Neural crest cell (in vitro differentiated cells): ENCODE data around the gene CREB5. TPM values are rescaled to one million over a fixed set of nuclear protein-coding genes. Genes with fewer than 3 reads are reported as not detected.

ENCODE experiments used
- DNase-seq: peaks from one replicate; pipeline ENCODE4 v3.0.0; 2021; ENCODE audit warnings: low read depth, mixed read lengths, low spot score
- H3K27ac Mint-ChIP-seq: one replicate; pipeline ENCODE4 v1.8.0; 2021; ENCODE audit warnings: mild to moderate bottlenecking, mixed read lengths; ENCODE audit not compliant: unreplicated experiment
- H3K27me3 Mint-ChIP-seq: 2 replicates; pipeline ENCODE4 v1.8.0; 2021; ENCODE audit warnings: low read depth, mild to moderate bottlenecking, mixed read lengths
- H3K36me3 Mint-ChIP-seq: 2 replicates; pipeline ENCODE4 v1.8.0; 2021; ENCODE audit warnings: low read depth, mild to moderate bottlenecking, mixed read lengths
- H3K4me1 Mint-ChIP-seq: 2 replicates; pipeline ENCODE4 v1.8.0; 2021; ENCODE audit warnings: mixed read lengths
- H3K4me3 Mint-ChIP-seq: one replicate; pipeline ENCODE4 v1.8.0; 2021; ENCODE audit warnings: mild to moderate bottlenecking, mixed read lengths
- H3K9me3 Mint-ChIP-seq: 2 replicates; pipeline ENCODE4 v1.8.0; 2021; ENCODE audit warnings: mixed read lengths
- CTCF ChIP-seq: fragments of 200-600 bp; sonication (generic); conservative IDR thresholded peaks from 2 replicates; pipeline ENCODE4 v1.5.0; 2021; ENCODE audit warnings: antibody characterized with exemption, mild to moderate bottlenecking
- total RNA-seq: library from RNA; stranded (reverse); gene quantifications from 2 replicates; pipeline ENCODE4 v1.2.1, GENCODE V29; 2021

Gene CREB5
- total RNA-seq, 1 donor from 2014 or later = 8.3 TPM

- Mint-ChIP-seq H3K4me1 (peaks cover 41% of the 10 kb centered on the region), H3K36me3 (peaks cover 2% of the 10 kb centered on the region), H3K9me3 (no peaks in the 10 kb centered on the region), H3K4me3 (no peak overlapping the region), H3K27ac (no peak overlapping the region), H3K27me3 (no peaks in the 10 kb centered on the region)
- no peak for DNase-seq
- no peak for TF ChIP-seq CTCF
These were observed 285.7 kb downstream of the CREB5 start for GRCh38 chr7:28697913-28698563.

GRCh38 chr7:28698840-28699239 is 286.5 kb downstream of the CREB5 start:
- H3K4me1 Mint-ChIP-seq = peaks cover 38% of the 10 kb centered on the region
- H3K4me3 Mint-ChIP-seq = no peak overlapping the region
- no peak for TF ChIP-seq CTCF
- H3K27me3 Mint-ChIP-seq = no peaks in the 10 kb centered on the region
- DNase-seq = no peak
- H3K27ac Mint-ChIP-seq = no peak overlapping the region
- no peaks in the 10 kb centered on the region for H3K9me3 Mint-ChIP-seq
- peaks cover 4% of the 10 kb centered on the region for H3K36me3 Mint-ChIP-seq

GRCh38 chr7:28700096-28700495 is 287.8 kb downstream of the CREB5 start:
- peak overlapping the region; percentile 20 for H3K27ac Mint-ChIP-seq
- no peaks in the 10 kb centered on the region for H3K27me3 Mint-ChIP-seq
- TF ChIP-seq CTCF = no peak
- peaks cover 4% of the 10 kb centered on the region for H3K36me3 Mint-ChIP-seq
- no peak overlapping the region for H3K4me3 Mint-ChIP-seq
- DNase-seq = no peak
- no peaks in the 10 kb centered on the region for H3K9me3 Mint-ChIP-seq
- H3K4me1 Mint-ChIP-seq = peaks cover 27% of the 10 kb centered on the region

GRCh38 chr7:28700790-28701203 is 288.5 kb downstream of the CREB5 start:
- Mint-ChIP-seq H3K36me3 (peaks cover 4% of the 10 kb centered on the region), H3K27me3 (no peaks in the 10 kb centered on the region), H3K4me1 (peaks cover 20% of the 10 kb centered on the region), H3K9me3 (no peaks in the 10 kb centered on the region), H3K4me3 (no peak overlapping the region), H3K27ac (no peak overlapping the region)
- DNase-seq = no peak
- no peak for TF ChIP-seq CTCF

GRCh38 chr7:28701731-28702130 is 289.4 kb downstream of the CREB5 start:
- TF ChIP-seq CTCF = no peak
- no peaks in the 10 kb centered on the region for H3K9me3 Mint-ChIP-seq
- H3K36me3 Mint-ChIP-seq = peaks cover 4% of the 10 kb centered on the region
- DNase-seq = no peak
- H3K4me1 Mint-ChIP-seq = peaks cover 13% of the 10 kb centered on the region
- H3K4me3 Mint-ChIP-seq = no peak overlapping the region
- no peaks in the 10 kb centered on the region for H3K27me3 Mint-ChIP-seq
- no peak overlapping the region for H3K27ac Mint-ChIP-seq
